B cell (primary cell): ENCODE measurements around the gene CHRNA1.

ENCODE experiments used
- EZH2 ChIP-seq: IDR thresholded peaks from 2 replicates; pipeline ENCODE4 v1.6.1; 2012; ENCODE audit warnings: borderline replicate concordance, low read depth, mild to moderate bottlenecking, moderate library complexity, low read length; ENCODE audit not compliant: insufficient read depth, poor library complexity, severe bottlenecking
- TF ChIP-seq, protein P1 (sequence below): fragments of 200-600 bp; IDR thresholded peaks from one replicate; pipeline ENCODE4 v1.8.0; 2022; ENCODE audit warnings: antibody characterized with exemption, mild to moderate bottlenecking

GRCh38 chr2:174740721-174741120 lies 23.6 kb downstream of the CHRNA1 start:
- TF ChIP-seq, protein P1, sequence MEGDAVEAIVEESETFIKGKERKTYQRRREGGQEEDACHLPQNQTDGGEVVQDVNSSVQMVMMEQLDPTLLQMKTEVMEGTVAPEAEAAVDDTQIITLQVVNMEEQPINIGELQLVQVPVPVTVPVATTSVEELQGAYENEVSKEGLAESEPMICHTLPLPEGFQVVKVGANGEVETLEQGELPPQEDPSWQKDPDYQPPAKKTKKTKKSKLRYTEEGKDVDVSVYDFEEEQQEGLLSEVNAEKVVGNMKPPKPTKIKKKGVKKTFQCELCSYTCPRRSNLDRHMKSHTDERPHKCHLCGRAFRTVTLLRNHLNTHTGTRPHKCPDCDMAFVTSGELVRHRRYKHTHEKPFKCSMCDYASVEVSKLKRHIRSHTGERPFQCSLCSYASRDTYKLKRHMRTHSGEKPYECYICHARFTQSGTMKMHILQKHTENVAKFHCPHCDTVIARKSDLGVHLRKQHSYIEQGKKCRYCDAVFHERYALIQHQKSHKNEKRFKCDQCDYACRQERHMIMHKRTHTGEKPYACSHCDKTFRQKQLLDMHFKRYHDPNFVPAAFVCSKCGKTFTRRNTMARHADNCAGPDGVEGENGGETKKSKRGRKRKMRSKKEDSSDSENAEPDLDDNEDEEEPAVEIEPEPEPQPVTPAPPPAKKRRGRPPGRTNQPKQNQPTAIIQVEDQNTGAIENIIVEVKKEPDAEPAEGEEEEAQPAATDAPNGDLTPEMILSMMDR, result no peak
- TF ChIP-seq EZH2, result no peak
